COLO829 (cell line): ENCODE data around the gene PILRB.
"Not testable (repeated sequence)": the region's sequence is repeated elsewhere in the genome, so short reads cannot be mapped to it uniquely, and the experiment has no call there.

Experiments
- DNase-seq: peaks from one replicate; pipeline ENCODE4 v3.0.0; 2012; ENCODE audit warnings: low spot score

The PILRB gene

GRCh38 chr7:100358027-100358856 lies at the start of gene PILRB:
Gene PILRB (plus strand): TSS chr7:100358117. CDS start chr7:100358303, 186 bp downstream.
- no peak for DNase-seq

- DNase-seq, result not testable (repeated sequence)
Measured at GRCh38 chr7:100318329-100318728, 39.6 kb upstream of the PILRB start.

- DNase-seq, result not testable (repeated sequence)
Measured at GRCh38 chr7:100321648-100322047, 36.3 kb upstream of the PILRB start.

- not testable (repeated sequence) for DNase-seq
Measured at GRCh38 chr7:100324194-100324593, 33.7 kb upstream of the PILRB start.

- not testable (repeated sequence) for DNase-seq
Measured at GRCh38 chr7:100325671-100326070, 32.2 kb upstream of the PILRB start.

- not testable (repeated sequence) for DNase-seq
Measured at GRCh38 chr7:100326914-100327313, 31.0 kb upstream of the PILRB start.

GRCh38 chr7:100335566-100336466 lies 22.1 kb upstream of the PILRB start:
- peak; percentile 86 for DNase-seq

GRCh38 chr7:100338083-100338696 lies 19.7 kb upstream of the PILRB start:
- DNase-seq, result peak; percentile 29

- DNase-seq, result not testable (repeated sequence)
Measured at GRCh38 chr7:100341286-100341685, 16.6 kb upstream of the PILRB start.

- no peak for DNase-seq
Measured at GRCh38 chr7:100342765-100343164, 15.2 kb upstream of the PILRB start.

GRCh38 chr7:100344124-100344559 lies 13.8 kb upstream of the PILRB start:
- DNase-seq, result not testable (repeated sequence)

- not testable (repeated sequence) for DNase-seq
Measured at GRCh38 chr7:100344560-100345287, 13.2 kb upstream of the PILRB start.

GRCh38 chr7:100345288-100345672 lies 12.6 kb upstream of the PILRB start:
- not testable (repeated sequence) for DNase-seq

GRCh38 chr7:100346921-100347320 lies 11.0 kb upstream of the PILRB start:
- no peak for DNase-seq

- DNase-seq, result no peak
Measured at GRCh38 chr7:100348805-100349204, 9.1 kb upstream of the PILRB start.

- DNase-seq, result no peak
Measured at GRCh38 chr7:100349757-100350156, 8.2 kb upstream of the PILRB start.

GRCh38 chr7:100351657-100352058 lies 6.3 kb upstream of the PILRB start:
- no peak for DNase-seq

GRCh38 chr7:100352230-100352781 lies 5.6 kb upstream of the PILRB start:
- DNase-seq, result not testable (repeated sequence)

- DNase-seq, result no peak
Measured at GRCh38 chr7:100352984-100353684, 4.8 kb upstream of the PILRB start.

GRCh38 chr7:100353685-100354330 lies 4.1 kb upstream of the PILRB start:
- DNase-seq, result no peak
